Adrenal gland (tissue), 5 donors: ENCODE data around the gene SSH3.

Experiments used
- CTCF ChIP-seq, 6 experiments: fragments of 450-650 bp in 4 of 6; fragments of 200-600 bp in 2 of 6; sonication (generic) in 1 of 6; IDR thresholded peaks; 1 replicate in 5 of 6; 2 replicates in 1 of 6; pipeline versions ENCODE4 v1.5.1 to v1.8.0; 2016 to 2021; ENCODE audit warnings: antibody characterized with exemption in 6 of 6, mild to moderate bottlenecking in 2 of 6, moderate library complexity in 1 of 6
- POLR2A ChIP-seq, 2 donors: fragments of 450-650 bp; IDR thresholded peaks; one replicate each; pipeline ENCODE4 v1.6.1; 2017; ENCODE audit warnings: antibody characterized with exemption in 2 of 2, mild to moderate bottlenecking in 2 of 2, moderate library complexity in 1 of 2
- donor health status: DM: no; HTN: no; CAD: no.

- TF ChIP-seq CTCF (IDR thresholded peaks at IDR 0.05) (no peak), POLR2A (IDR thresholded peaks at IDR 0.05) (no peak)
Measured at GRCh38 chr11:67309661-67310061, 6.3 kb downstream of the SSH3 start.
